Hepatocyte (in vitro differentiated cells): ENCODE measurements around the gene FAU.

Experiments
- EZH2 ChIP-seq: fragments of 200-600 bp; sonication (generic); IDR thresholded peaks from 2 replicates; pipeline ENCODE4 v1.6.1; 2016; ENCODE audit warnings: antibody characterized with exemption, mild to moderate bottlenecking, borderline replicate concordance
- TF ChIP-seq, protein P1 (sequence below): fragments of 200-600 bp; sonication (generic); IDR thresholded peaks from 2 replicates; pipeline ENCODE4 v1.5.1; 2016; ENCODE audit warnings: antibody characterized with exemption, mild to moderate bottlenecking; ENCODE audit not compliant: poor library complexity

DNA sequence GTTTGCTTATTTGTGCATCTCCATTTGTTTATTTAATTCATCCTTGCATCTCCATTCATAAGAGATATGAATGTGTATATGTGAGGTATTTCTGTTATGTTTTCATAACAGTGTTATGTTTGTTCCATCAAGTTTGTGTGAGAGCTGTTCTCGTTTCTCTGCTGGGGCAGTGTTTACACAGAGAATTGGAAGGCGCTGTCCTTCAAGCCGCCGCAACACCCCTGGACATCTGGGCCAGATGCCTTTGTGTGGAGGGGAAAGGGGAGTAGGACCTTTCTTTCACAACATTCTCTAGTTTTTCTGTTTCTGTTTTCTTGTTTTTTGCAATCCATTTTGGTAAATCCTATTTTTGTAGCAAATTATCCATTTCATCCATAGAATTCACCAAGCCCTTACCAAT is 17.3 kb downstream of the FAU start:
- TF ChIP-seq, protein P1, sequence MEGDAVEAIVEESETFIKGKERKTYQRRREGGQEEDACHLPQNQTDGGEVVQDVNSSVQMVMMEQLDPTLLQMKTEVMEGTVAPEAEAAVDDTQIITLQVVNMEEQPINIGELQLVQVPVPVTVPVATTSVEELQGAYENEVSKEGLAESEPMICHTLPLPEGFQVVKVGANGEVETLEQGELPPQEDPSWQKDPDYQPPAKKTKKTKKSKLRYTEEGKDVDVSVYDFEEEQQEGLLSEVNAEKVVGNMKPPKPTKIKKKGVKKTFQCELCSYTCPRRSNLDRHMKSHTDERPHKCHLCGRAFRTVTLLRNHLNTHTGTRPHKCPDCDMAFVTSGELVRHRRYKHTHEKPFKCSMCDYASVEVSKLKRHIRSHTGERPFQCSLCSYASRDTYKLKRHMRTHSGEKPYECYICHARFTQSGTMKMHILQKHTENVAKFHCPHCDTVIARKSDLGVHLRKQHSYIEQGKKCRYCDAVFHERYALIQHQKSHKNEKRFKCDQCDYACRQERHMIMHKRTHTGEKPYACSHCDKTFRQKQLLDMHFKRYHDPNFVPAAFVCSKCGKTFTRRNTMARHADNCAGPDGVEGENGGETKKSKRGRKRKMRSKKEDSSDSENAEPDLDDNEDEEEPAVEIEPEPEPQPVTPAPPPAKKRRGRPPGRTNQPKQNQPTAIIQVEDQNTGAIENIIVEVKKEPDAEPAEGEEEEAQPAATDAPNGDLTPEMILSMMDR = no peak
- TF ChIP-seq EZH2 = no peak
